SU-DHL-6 (cell line): ENCODE data around the gene MAN2A2.

Experiments
- H2AFZ ChIP-seq: fragments of 200-600 bp; sonication (generic); 2 replicates; pipeline ENCODE4 v1.6.1; 2014; ENCODE audit warnings: low read depth, mild to moderate bottlenecking, moderate library complexity, mixed read lengths, antibody characterized with exemption, low read length; ENCODE audit not compliant: severe bottlenecking
- H3F3A ChIP-seq: fragments of 200-600 bp; shearing (Covaris generic); 2 replicates; pipeline ENCODE4 v1.6.0; 2016; ENCODE audit warnings: antibody characterized with exemption, mild to moderate bottlenecking; ENCODE audit not compliant: insufficient read depth
- H3K27ac ChIP-seq: fragments of 200-600 bp; sonication (generic); 2 replicates; pipeline ENCODE4 v1.5.1; 2016; ENCODE audit warnings: low read depth, mild to moderate bottlenecking, low read length, moderate library complexity, mixed read lengths
- H3K27me3 ChIP-seq: fragments of 200-600 bp; sonication (generic), shearing (Covaris generic); 2 replicates; pipeline ENCODE4 v1.6.0; 2014; ENCODE audit warnings: mild to moderate bottlenecking, low read length
- H3K36me3 ChIP-seq: fragments of 200-600 bp; sonication (generic); 2 replicates; pipeline ENCODE4 v1.6.1; 2014; ENCODE audit warnings: mild to moderate bottlenecking, low read length, mixed read lengths
- H3K4me2 ChIP-seq: fragments of 300-600, 200-600 bp; shearing (Covaris generic), sonication (generic); 2 replicates; pipeline ENCODE4 v1.6.0; 2014; ENCODE audit warnings: low read length, low read depth, mild to moderate bottlenecking; ENCODE audit not compliant: poor library complexity, severe bottlenecking
- H3K4me3 ChIP-seq: fragments of 200-600 bp; sonication (generic); 2 replicates; pipeline ENCODE4 v1.5.1; 2014; ENCODE audit warnings: antibody characterized with exemption, low read length, mild to moderate bottlenecking, mixed read lengths; ENCODE audit not compliant: insufficient read depth, poor library complexity, severe bottlenecking
- H3K79me2 ChIP-seq: fragments of 200-600 bp; sonication (generic); 2 replicates; pipeline ENCODE4 v1.6.1; 2014; ENCODE audit warnings: mild to moderate bottlenecking, low read length, moderate library complexity; ENCODE audit not compliant: insufficient read depth
- H3K9ac ChIP-seq: fragments of 200-600 bp; sonication (generic); 2 replicates; pipeline ENCODE4 v1.7.0; 2014; ENCODE audit warnings: mild to moderate bottlenecking, low read length
- H3K9me2 ChIP-seq: fragments of 200-600 bp; sonication (generic); replicated peaks from 2 replicates; pipeline ENCODE4 v1.6.1; 2014; ENCODE audit warnings: low read length; ENCODE audit not compliant: insufficient read depth
- H3K9me3 ChIP-seq: fragments of 200-600 bp; sonication (generic); 2 replicates; pipeline ENCODE4 v1.6.1; 2014; ENCODE audit warnings: low read length, mixed read lengths; ENCODE audit not compliant: insufficient read depth
- H4K20me1 ChIP-seq: fragments of 200-600 bp; sonication (generic); 2 replicates; pipeline ENCODE4 v1.6.1; 2014; ENCODE audit warnings: low read depth, mild to moderate bottlenecking, antibody characterized with exemption, low read length, moderate library complexity, mixed read lengths
- EZH2phosphoT487 ChIP-seq: fragments of 200-600 bp; sonication (generic), shearing (Covaris generic); conservative IDR thresholded peaks from 2 replicates; pipeline ENCODE4 v1.6.1; 2018; ENCODE audit warnings: mild to moderate bottlenecking, antibody characterized with exemption, low read length, moderate library complexity, mixed read lengths
- TF ChIP-seq, protein P1 (sequence below): fragments of 200-600 bp; sonication (generic); IDR thresholded peaks from one replicate; pipeline ENCODE4 v1.5.1; 2017; ENCODE audit warnings: antibody characterized with exemption, mild to moderate bottlenecking, low read length, moderate library complexity; ENCODE audit not compliant: insufficient read depth, poor library complexity, severe bottlenecking

MAN2A2 gene

DNA sequence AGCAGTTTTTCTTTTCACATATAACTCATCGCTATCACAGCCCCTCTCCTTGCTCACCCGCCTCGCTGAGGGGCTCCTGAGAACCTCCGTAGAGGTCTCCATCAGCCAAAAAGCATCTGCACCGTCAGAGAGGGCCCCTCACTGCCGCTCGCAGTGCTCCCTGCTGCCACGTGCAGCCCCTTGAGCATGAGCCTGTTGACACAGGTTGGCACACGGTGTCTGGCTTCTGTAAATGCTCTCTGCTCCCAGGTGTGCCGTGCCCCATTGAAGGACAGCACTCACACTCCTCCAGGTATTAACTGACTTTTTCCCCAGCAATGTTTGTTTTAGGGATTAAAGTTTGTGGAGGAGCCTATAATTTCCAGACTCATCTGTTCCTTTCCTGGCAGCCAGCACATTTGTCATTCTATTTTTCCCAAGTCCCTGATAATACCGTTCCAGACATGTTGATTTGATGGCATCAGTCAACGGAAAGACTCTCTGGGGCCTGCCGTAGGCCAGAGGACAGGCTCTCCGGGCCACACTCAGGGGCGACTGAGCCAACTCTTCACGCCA is 36.9 kb upstream of the MAN2A2 start:
- Histone ChIP-seq H3K4me2 (no peak overlapping the region), H3K79me2 (no peaks in the 10 kb centered on the region), H3K36me3 (no peaks in the 10 kb centered on the region), H3F3A (no peaks in the 10 kb centered on the region), H3K27me3 (no peaks in the 10 kb centered on the region), H3K9ac (no peak overlapping the region), H4K20me1 (no peaks in the 10 kb centered on the region), H3K9me3 (no peaks in the 10 kb centered on the region), H3K9me2 (no peaks in the 10 kb centered on the region), H2AFZ (no peak overlapping the region), H3K27ac (no peak overlapping the region), H3K4me3 (no peak overlapping the region)
- no peak for TF ChIP-seq EZH2phosphoT487
- TF ChIP-seq, protein P1, sequence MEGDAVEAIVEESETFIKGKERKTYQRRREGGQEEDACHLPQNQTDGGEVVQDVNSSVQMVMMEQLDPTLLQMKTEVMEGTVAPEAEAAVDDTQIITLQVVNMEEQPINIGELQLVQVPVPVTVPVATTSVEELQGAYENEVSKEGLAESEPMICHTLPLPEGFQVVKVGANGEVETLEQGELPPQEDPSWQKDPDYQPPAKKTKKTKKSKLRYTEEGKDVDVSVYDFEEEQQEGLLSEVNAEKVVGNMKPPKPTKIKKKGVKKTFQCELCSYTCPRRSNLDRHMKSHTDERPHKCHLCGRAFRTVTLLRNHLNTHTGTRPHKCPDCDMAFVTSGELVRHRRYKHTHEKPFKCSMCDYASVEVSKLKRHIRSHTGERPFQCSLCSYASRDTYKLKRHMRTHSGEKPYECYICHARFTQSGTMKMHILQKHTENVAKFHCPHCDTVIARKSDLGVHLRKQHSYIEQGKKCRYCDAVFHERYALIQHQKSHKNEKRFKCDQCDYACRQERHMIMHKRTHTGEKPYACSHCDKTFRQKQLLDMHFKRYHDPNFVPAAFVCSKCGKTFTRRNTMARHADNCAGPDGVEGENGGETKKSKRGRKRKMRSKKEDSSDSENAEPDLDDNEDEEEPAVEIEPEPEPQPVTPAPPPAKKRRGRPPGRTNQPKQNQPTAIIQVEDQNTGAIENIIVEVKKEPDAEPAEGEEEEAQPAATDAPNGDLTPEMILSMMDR: no peak

DNA sequence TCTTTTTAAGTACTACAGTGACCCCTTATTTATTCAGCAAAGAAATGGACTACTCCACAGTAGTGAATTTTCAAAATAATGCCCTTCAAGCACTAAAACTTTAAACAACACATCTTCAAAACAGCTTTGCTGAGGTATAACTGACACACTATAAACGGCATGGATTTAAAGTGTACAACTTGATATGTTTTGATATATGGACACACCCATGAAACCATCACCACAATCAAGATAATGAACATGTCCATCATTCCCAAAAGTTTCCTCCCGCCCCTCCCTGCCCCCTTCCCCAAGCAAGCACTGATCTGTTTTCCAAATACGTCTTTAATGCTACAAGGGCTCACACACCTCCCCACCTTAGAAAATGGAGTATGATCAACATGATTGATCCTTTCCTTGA is 36.3 kb upstream of the MAN2A2 start:
- H3K4me3 ChIP-seq: no peak overlapping the region
- H3K9me3 ChIP-seq: no peaks in the 10 kb centered on the region
- no peaks in the 10 kb centered on the region for H3F3A ChIP-seq
- no peaks in the 10 kb centered on the region for H3K27me3 ChIP-seq
- H3K4me2 ChIP-seq: no peak overlapping the region
- H3K9me2 ChIP-seq: no peaks in the 10 kb centered on the region
- H4K20me1 ChIP-seq: no peaks in the 10 kb centered on the region
- no peak overlapping the region for H2AFZ ChIP-seq
- no peaks in the 10 kb centered on the region for H3K79me2 ChIP-seq
- no peak overlapping the region for H3K9ac ChIP-seq
- no peak for TF ChIP-seq EZH2phosphoT487
- TF ChIP-seq, protein P1: no peak
- no peaks in the 10 kb centered on the region for H3K36me3 ChIP-seq
- no peak overlapping the region for H3K27ac ChIP-seq

DNA sequence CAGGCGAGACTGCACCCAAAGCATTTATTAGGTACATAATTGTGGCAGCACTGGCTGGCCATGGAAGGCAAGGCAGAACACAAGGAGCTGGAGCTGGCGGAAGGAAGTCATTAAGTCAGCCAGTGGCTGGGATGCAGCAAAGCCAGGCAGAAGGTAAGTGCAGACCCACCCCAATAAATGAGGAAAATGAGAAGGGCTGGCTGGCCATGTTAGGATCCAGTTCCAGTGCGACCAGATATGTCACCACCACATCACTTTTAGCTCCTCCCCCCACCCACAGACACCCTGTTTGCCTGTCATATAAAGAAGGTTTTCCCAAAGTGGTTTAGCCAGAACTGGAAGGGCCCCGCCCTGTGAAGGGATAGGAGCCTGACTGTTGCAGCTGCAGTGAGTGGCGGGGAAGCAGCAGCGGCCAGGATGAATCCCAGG is 34.8 kb upstream of the MAN2A2 start, which contains the start of gene FURIN:
Gene FURIN (plus strand): TSS at position 328 of the 429 bp plus-strand sequence. CDS start 7,153 bp downstream, outside the sequence.
- Histone ChIP-seq H3K9me2 (no peaks in the 10 kb centered on the region), H3K27ac (no peak within 1 kb of the TSS), H3K9ac (no peak within 1 kb of the TSS), H3K79me2 (no peaks in the 10 kb centered on the region), H2AFZ (no peak within 1 kb of the TSS), H3K4me2 (no peak within 1 kb of the TSS), H3K9me3 (no peaks in the 10 kb centered on the region), H3K4me3 (no peak within 1 kb of the TSS), H3K27me3 (no peaks in the 10 kb centered on the region), H3F3A (no peaks in the 10 kb centered on the region), H4K20me1 (no peaks in the 10 kb centered on the region), H3K36me3 (no peaks in the 10 kb centered on the region)
- TF ChIP-seq, protein P1: no peak
- TF ChIP-seq EZH2phosphoT487: no peak
